NOMO-1 (cell line): Measurements from ENCODE around the gene CASP2.
"Not testable (repeated sequence)": the region's sequence is repeated elsewhere in the genome, so short reads cannot be mapped to it uniquely, and the experiment has no call there.

Source experiments
- DNase-seq, 2 experiments: peaks; one replicate each; lab custom pipeline; 2025; ENCODE audit not compliant: unreplicated experiment in 2 of 2; lab: John Stamatoyannopoulos, UW

The CASP2 gene

DNA sequence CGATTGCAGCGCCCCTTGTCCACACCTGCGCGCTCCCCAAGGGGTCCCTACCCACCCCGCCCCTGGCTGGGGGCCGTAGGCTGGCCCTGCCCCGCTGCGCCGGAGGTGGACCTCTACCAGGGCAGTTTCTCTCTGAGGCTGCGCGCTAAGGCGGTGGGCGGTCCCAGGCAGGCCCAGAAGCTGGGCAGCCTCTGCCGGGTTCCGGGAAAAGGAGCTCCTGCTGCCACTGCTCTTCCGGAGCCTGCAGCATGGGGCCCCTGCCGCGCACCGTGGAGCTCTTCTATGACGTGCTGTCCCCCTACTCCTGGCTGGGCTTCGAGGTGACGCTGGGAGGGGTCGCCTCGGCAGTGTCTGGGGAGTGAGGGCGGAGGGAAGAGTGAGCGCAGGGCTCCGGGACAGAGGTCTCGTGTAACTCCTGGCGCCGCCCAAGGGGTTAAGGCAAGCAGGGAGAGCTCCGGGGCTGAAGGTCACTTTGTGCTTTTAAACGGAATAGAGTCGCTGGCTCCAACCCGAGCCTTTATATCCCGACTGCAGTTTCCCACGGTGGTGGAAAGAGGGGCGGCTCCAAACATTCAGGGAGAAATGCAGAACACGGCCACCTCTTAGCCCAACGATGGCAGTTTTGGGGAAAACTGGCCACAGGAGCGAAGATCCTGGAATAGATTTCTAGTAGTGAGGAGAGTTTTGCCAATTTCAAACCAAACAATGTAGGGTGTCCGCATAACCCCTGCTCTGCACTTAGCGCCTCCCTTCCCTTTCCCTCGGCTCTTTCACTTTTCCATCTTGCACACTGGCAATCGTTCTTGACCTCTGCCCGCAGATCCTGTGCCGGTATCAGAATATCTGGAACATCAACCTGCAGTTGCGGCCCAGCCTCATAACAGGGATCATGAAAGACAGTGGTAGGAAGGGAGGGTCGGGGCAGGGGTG is 24.6 kb upstream of the CASP2 start, which contains the start of gene GSTK1:
GSTK1 (plus strand) TSS at position 176 of the 930 bp plus-strand sequence; CDS start at position 249, 73 bp downstream.
- DNase-seq: peak; percentile 28 to 55

DNA sequence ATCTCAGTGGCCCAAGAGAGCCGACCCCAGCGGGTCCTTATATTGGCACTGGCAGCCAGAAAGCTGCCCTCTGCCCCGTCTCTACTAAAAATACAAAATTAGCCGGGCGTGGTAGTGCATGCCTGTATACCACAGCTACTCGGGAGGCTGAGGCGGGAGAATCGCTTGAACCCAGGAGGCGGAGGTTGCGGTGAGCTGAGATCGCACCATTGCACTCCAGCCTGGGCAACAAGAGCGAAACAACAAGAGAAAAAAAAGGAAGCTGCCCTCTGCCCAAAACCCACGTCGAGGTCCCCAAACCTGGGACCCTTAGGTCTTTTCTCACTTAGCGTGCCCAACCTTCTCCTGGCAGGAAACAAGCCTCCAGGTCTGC is 24.0 kb upstream of the CASP2 start:
- DNase-seq: not testable (repeated sequence)

DNA sequence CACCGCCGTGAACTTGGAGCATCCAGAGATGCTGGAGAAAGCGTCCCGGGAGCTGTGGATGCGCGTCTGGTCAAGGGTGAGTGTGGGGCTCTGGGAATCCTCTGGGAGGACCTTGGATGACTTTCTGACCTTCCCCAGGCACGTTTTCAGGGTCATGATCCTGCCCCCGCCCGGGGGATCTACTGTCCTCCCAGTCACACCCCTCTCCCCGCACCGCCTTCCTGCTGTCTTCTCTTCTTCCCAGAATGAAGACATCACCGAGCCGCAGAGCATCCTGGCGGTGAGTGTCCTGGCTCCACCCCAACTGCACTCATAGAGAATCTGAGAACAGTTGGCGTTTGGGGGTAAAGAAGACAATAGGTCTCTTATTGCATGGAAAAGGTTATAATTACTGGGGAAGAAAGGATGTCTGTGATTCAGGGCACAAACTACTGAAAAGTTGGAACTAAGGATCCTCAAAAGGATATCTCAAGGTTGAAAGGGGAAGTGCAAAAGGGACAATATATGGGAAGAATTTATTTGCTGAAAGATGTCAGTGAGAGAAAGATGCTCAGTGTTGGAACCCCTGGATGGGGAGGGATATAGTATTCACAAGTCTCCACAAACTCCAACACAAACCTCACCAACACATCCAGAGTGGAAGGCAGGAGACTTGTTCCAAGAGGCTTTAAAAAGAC is 23.0 kb upstream of the CASP2 start:
- no peak for DNase-seq

DNA sequence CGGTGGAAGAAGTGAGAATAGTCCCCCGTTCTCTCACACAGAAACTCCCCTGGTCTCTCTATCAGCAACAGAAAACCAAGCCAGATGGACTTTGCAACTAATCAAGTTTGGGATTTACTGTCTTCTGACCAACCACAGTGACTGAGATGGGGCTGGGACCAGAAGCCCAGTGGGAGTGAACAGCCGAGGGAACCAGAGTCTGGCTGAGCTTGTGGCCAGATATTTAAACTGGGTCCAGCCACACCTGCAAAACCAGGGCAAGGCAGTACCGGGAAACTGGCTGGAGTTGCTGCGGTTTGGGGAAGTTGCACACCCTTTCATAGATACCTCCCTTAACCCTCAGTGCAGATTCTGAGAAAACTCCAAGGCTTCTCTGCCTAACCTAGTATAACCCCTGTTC is 18.9 kb upstream of the CASP2 start:
- DNase-seq: no peak

DNA sequence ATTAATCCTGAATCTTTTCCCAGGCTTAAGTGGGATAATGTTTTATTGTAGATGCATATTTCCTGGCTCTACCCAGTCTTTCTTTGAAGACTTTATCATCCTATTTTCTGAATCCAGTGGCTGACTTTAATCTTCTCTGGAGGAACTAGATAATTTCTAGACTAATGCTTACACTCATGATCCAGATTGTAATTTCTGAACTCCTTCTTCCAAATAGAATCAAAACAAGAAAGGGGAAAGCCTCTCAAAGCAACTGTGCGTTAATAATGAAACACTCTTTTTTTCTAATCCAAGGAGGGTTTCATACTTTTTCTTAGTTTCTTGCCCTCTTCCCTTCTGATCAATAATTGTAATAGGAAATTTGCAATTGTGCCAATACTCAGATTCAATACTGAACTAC is 16.9 kb upstream of the CASP2 start:
- no peak for DNase-seq

DNA sequence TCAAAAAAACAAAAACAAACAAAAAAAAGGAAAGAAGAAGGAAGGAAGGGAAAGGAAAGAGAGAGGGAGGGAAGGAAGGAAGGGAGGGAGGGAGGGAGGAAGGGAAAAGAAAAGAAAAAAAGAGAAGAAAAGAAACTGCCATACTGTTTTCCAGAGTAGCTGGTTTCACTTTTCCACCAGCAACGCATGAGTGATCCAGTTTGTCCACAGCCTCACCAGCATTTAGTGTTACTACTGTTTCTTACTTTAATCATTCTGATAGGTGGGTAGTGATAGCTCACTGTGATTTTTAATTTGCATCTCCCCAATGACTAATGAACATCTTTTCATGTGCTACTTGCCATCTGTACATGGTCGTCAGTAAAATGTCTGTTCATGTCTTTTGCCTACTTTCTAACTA is 15.3 kb upstream of the CASP2 start:
- DNase-seq: no peak

DNA sequence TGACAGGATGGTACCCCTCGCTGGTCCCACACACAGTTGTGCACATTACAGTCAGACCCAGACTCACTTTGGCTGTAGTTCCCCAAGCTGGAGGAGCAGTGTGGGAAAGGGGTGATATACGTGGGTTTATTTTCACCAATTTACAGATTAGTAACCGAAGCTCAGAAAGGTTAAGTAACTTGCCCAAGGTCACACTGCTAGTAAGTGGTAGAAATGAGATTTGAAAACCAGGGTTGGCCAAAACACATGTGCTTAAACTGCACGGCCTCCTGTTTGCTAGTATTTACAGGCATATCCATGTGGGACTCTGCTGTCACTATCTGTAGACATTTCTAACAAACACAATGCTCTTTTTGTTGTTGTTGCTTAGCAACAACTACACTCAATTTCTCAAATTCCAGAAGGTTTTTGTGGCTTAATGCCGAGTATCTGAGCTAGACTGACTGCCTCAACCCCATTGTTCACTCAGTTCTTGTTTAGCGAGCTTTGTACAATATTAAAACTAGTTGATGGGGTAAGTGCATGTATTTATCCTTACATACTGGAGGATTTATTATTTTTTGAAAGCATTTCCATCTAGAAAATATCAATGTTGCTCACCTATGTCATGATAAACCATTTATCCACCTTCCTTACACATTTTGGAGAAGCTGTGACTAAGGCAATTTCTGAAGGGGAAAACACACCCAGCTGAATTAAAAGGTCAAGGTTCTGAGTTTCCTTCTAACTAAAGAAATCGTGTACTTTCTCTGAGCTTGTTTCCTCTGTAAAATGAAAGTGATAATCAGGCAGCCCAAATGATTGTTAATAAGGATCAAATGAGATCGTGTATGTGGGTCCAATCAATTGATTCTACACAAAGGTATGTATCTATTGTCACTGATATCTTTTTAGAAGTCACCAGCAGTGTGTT is 8.7 kb upstream of the CASP2 start:
- no peak for DNase-seq

DNA sequence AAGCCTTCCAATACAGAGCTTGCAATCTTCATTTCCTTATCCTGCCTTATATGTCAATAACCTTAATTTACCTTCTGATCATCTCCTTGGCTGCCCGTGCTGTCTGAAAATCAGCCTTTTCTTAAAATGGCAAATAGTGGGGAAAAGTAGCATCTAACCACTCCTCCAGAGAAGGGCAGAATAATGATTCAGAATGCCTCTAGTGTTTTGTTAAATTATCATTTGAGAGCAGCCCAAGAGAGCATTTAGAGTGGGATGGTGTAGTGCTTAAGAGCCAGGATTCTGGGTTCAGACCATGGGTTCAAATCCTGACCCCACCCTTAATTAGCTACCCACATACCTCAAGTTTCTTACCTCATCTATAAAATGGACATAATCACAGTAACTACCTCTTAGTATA is 8.0 kb upstream of the CASP2 start:
- no peak for DNase-seq

DNA sequence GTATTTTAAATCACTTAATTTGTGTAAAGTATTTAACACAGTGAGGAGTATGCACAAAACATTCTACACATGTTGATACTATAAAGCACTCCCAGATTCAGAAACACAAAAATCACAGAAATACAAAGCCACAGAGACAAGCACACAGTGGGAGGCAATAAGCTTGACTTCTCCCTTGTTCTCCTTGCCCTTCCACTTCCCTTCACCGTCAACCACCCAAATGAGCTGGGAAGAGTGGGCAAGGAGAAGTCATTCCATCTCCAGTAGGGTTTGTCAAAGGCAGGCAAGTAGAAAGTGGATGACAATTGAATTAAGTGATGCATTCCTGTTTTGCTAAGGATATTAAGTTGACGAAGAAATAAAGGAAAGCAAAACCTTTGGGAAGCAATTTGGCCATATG is 7.6 kb upstream of the CASP2 start:
- DNase-seq: no peak

DNA sequence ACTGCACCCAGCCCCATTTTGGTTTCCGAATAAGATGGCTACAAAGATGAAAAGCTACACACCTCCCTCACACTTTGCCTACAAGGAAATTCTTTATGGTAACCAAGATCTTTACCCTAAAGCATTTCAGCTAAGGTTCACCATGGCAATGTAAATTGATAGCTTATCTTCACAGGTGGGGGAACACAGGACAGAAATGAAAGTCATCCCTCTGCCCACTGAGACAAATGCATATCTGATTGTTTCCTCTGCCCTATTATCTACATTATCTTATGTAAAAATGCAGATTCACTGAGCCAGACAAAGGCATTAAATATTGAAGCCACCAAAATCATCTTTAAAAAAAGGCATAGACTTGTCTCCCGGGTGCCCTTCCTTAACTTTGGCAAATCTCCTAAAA is 6.6 kb upstream of the CASP2 start:
- no peak for DNase-seq

DNA sequence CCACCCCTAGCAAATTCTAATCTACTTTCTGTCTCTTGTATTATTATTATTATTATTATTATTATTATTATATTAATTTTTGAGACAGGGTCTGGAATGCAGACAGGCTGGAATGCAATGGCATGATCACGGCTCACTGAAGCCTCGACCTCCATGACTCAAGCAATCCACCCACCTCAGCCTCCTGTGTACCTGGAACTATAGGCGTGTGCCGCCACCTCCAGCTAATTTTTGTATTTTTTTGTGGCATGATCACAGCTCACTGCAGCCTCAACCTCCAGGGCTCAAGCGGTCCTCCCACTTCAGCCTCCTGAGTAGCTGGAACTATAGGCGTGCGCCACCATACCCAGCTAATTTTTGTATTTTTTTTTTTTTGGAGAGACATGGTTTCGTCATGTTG is 6.0 kb upstream of the CASP2 start:
- DNase-seq: no peak

DNA sequence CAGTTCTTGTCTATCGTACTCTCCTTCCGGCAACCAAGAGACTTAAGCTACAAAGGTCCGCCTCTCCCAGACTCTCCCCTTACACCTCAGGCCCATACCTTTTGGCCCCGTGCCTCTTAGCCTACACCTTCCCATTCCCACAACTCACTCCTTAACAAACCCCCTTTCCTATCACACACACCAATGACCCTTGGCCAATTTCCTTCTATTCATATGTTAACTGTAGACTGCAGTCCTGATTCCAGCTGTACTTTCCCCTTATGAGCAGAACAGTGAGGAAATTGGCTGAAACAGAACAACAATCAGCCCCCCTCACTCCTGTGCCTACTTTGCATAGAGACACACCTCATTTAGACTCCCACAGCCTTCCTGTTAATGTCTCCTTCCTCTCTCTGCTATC is 4.8 kb upstream of the CASP2 start:
- DNase-seq: no peak

DNA sequence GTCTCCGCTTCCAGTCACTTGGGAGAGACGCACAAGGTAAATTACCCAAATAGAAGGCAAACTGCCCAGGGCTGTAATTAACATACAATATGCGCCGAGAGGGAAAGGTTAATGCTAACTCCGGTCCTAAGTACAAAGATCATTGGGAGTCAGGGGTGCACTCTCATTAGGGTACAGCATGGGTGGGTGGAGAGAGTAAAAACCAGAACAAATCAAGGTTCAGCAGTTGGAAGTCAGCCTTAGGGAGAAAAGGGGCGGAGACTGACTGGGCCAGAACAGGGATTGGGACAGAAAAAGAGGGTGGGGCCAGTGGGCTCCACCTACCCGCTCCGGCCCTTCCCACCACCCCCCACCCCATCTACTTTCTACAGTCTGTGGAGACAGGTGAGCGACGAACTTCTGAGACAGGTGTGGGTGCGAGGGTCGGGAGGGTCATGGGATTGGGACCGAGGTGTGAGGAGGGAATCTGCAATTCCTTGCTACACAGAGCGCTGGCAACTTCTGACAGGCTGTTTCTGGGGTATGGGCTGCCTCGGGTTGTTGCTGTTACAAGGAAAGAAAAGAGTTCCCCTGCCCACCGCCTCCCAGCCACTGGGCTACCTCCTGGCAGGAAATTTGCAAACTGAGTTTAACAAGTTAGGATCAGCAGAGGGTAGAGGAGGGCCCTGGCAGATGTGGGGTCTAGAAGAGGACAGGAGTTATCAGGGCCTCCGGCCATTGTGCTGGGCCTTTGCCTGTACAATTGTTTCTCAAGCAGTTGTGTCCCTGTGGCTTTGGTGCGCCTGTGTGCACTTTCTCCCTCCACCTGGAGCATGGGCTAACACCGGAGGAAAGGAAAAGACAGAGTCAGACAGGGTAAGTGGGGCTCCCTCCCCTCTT is 3.3 kb upstream of the CASP2 start, which contains the start of gene TMEM139:
TMEM139 (plus strand) TSS at position 368 of the 879 bp plus-strand sequence. CDS start 1,000 bp downstream, outside the sequence.
- no peak for DNase-seq

DNA sequence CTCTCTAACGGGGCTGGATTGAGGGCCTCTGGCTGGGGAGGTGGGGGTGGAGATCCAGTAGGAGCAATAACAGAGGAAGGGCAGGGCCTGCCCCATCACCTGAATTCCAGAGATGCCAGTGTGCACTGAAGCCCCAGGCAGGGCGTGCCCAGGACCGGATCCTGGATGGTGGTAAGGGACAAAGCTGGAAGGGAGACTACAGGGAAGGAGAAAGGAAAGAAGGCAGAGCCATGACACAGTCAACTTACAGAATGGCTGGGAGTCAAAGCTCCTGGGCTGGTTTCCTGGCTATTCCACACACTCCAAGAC is 2.7 kb upstream of the CASP2 start:
- DNase-seq: no peak

DNA sequence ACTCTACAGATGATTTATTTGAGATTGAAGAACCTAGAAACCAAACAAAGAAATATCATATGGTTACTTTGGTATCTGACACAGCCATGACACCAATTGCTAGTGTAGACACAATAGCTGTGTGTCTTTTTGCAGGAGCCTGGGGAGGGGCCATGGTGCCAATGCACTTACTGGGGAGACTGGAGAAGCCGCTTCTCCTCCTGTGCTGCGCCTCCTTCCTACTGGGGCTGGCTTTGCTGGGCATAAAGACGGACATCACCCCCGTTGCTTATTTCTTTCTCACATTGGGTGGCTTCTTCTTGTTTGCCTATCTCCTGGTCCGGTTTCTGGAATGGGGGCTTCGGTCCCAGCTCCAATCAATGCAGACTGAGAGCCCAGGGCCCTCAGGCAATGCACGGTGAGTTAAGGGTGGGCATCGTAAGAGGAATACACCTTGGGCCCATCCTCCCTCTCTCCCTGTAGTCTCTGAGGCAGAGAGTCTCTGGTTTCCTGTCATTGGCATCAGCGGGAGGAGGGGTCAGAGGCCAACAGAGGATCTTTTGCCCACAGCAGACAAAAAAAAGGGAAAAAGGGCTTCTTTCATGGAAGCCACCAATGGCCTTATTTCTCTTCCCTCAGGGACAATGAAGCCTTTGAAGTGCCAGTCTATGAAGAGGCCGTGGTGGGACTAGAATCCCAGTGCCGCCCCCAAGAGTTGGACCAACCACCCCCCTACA is 2.2 kb upstream of the CASP2 start:
- DNase-seq: no peak

DNA sequence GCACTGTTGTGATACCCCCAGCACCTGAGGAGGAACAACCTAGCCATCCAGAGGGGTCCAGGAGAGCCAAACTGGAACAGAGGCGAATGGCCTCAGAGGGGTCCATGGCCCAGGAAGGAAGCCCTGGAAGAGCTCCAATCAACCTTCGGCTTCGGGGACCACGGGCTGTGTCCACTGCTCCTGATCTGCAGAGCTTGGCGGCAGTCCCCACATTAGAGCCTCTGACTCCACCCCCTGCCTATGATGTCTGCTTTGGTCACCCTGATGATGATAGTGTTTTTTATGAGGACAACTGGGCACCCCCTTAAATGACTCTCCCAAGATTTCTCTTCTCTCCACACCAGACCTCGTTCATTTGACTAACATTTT is 1.6 kb upstream of the CASP2 start:
- no peak for DNase-seq

DNA sequence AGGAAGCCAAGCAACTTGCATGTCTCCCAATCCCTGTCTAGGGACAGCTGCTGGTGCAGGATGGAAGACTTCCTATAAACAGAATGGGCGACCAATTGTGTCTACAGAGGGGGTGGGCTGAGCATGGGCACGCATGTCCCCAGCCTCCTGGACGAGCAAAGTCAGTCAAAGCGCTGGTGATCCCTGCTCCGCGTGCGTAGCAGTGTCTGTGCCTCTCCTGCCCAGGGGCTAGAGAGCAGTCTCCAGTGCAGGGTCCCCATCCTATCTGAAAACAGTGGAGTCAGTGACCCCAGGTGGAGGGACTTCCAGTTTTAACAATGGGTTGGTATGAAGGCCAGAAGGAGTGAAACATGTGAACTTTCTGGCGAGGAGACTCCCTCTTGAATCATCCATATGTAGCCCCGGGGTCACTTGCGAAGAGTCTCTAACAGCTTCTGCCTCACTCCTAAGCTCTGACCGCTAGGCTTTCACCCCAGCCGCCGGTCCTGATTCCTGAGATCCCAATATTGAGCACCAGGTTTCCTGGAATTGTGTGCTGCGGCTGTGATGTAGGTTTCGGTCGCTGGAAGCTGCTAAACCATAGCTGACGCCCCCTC is 714 bp upstream of the CASP2 start:
- DNase-seq: no peak

DNA sequence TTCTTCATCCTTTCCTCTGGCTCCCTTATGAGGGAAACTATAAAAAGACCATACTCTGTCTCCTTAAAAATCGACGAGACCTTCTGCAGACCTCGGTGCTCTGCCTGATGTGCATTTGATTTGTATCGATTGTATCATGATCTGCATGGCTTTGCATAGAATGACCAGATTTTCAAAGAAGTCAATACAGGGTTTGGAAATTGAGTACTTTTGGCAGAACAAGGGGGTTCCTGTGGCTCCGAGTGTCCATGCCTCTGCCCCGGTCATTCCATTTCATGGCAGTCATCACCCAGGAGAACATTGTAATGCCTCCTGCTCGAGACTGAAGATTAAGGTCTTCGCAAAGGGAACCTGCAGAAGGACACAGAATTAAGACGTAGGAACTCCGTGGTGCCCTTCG is 685 bp downstream of the CASP2 start:
- no peak for DNase-seq

DNA sequence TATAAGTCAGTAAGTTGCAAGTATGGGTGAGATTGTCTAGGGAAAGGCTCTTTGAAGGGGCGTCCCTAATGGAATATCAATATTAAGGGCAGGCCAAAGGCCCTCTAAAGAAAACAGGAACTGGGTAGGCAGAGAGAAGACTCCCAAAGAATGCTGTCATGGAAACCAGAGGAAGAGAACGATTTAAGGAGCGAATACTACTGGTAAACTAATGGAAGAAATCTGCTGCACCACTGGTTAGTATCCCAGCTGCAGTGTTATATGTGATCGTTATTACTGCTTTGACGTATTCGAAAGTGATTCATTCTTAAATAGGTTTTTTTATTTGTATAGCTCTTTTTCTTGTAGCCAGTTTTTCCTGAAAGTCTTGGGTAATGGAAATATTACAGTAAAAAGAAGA is 1.3 kb downstream of the CASP2 start:
- DNase-seq: no peak
